ENCODE data around the gene CDS1. TPM values are rescaled to one million over a fixed set of nuclear protein-coding genes. Genes with fewer than 3 reads are reported as not detected.
A peak's percentile ranks its signal among the peaks of the same experiment; 100 is the strongest.

CDS1 gene

GRCh38 chr4:84697615-84698201 lies 114.8 kb downstream of the CDS1 start:
- Histone ChIP-seq H3K79me1 (ENCODE audit: low read length) (no peaks in the 10 kb centered on the region), H3K36me3 (ENCODE audit: control insufficient read depth, insufficient read depth, low read length) (peaks cover 4% of the 10 kb centered on the region), H3K23ac (ENCODE audit: low read length) (no peak overlapping the region), H4K5ac (ENCODE audit: low read length) (no peak overlapping the region), H4K8ac (ENCODE audit: low read depth, low read length) (no peak overlapping the region), H3K4me2 (ENCODE audit: low read length) (no peak overlapping the region), H2BK15ac (replicated peaks; ENCODE audit: low read depth) (no peak overlapping the region), H3K9ac (ENCODE audit: low read length) (no peak overlapping the region), H3K4me1 (ENCODE audit: control insufficient read depth, low read depth, low read length) (no peaks in the 10 kb centered on the region), H3K27me3 (ENCODE audit: insufficient read depth, low read length, poor library complexity) (no peaks in the 10 kb centered on the region), H3K18ac (ENCODE audit: low read length) (no peak overlapping the region), H3K4me3 (ENCODE audit: low read length) (no peak overlapping the region), H3K27ac (ENCODE audit: low read depth, low read length) (no peak overlapping the region), H2AK5ac (ENCODE audit: low read length) (no peak overlapping the region), H2BK120ac (ENCODE audit: low read depth, low read length) (no peak overlapping the region), H3K56ac (ENCODE audit: low read length) (no peak overlapping the region), H2BK5ac (ENCODE audit: low read length) (no peak overlapping the region), H3K4ac (ENCODE audit: low read depth, low read length) (no peak overlapping the region), H3K79me2 (ENCODE audit: control insufficient read depth, insufficient read depth, low read length) (no peaks in the 10 kb centered on the region)
- DNase-seq: no peak
- no CpG with 5 or more reads among the region's 4 CpGs for WGBS (ENCODE audit: extremely low coverage, insufficient coverage, low lambda C conversion rate)

GRCh38 chr4:84699001-84699671 lies 116.2 kb downstream of the CDS1 start:
- no peak overlapping the region for H2BK15ac ChIP-seq (replicated peaks; ENCODE audit: low read depth)
- H3K9ac ChIP-seq (ENCODE audit: low read length): no peak overlapping the region
- no peak overlapping the region for H2AK5ac ChIP-seq (ENCODE audit: low read length)
- no CpG with 5 or more reads among the region's 6 CpGs for WGBS (ENCODE audit: extremely low coverage, insufficient coverage, low lambda C conversion rate)
- no peak overlapping the region for H3K27ac ChIP-seq (ENCODE audit: low read depth, low read length)
- no peaks in the 10 kb centered on the region for H3K4me1 ChIP-seq (ENCODE audit: control insufficient read depth, low read depth, low read length)
- H3K4me2 ChIP-seq (ENCODE audit: low read length): no peak overlapping the region
- H4K8ac ChIP-seq (ENCODE audit: low read depth, low read length): no peak overlapping the region
- H3K27me3 ChIP-seq (ENCODE audit: insufficient read depth, low read length, poor library complexity): no peaks in the 10 kb centered on the region
- H3K36me3 ChIP-seq (ENCODE audit: control insufficient read depth, insufficient read depth, low read length): peaks cover 8% of the 10 kb centered on the region
- no peak overlapping the region for H3K4me3 ChIP-seq (ENCODE audit: low read length)
- no peak overlapping the region for H2BK5ac ChIP-seq (ENCODE audit: low read length)
- H4K5ac ChIP-seq (ENCODE audit: low read length): no peak overlapping the region
- H2BK120ac ChIP-seq (ENCODE audit: low read depth, low read length): no peak overlapping the region
- no peaks in the 10 kb centered on the region for H3K79me2 ChIP-seq (ENCODE audit: control insufficient read depth, insufficient read depth, low read length)
- H3K56ac ChIP-seq (ENCODE audit: low read length): no peak overlapping the region
- DNase-seq: no peak
- no peak overlapping the region for H3K4ac ChIP-seq (ENCODE audit: low read depth, low read length)
- no peak overlapping the region for H3K18ac ChIP-seq (ENCODE audit: low read length)
- no peak overlapping the region for H3K23ac ChIP-seq (ENCODE audit: low read length)
- H3K79me1 ChIP-seq (ENCODE audit: low read length): no peaks in the 10 kb centered on the region

Small RNA genes lying within 50 kb of the gene (small RNA-seq; reads per million reads assigned to genes)
- gene RN7SL552P (ENCODE audit: insufficient read depth): 1.8 reads per million, percentile 8 among the genes with 10 or more reads in this experiment
- not detected for gene RPL3P13 (ENCODE audit: insufficient read depth)
